ENCODE measurements around the gene HDAC4. TPM values are rescaled to one million over a fixed set of nuclear protein-coding genes. Genes with fewer than 3 reads are reported as not detected.

HDAC4 gene
- total and polyA plus RNA-seq, 8 donors, result 1.7 to 98.8 (median 24.5) TPM

DNA sequence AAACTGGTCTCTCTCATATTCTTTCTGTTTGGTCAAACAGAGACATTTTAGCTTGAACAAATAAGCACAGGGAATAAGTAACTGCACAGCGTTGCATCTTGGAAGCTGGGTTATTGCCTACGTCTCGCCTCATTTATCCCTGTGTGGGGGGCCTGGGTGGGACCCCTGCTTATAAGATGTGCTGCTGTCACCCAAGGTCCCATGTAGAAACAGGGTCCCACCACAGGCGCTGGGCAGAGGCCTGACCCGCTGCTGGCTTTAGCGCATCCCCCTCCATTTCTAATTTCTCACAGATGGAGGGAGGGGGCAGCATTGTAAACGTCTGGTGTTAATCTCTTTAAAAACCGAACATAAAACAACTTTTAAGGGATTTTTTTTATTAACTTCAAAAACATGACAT lies 207.8 kb downstream of the HDAC4 start:
- intact Hi-C loops (cut with DNase I; ENCODE audit: low total_unique reads), result no loop called here
- peaks cover 0 to 12% (median 0%) of the 10 kb centered on the region in 4 donors for H3K4me1 ChIP-seq
- no peak overlapping the region for H3K27ac ChIP-seq
- H3K36me3 ChIP-seq, result peaks cover 17 to 52% (median 46%) of the 10 kb centered on the region in 4 donors
- no peak for DNase-seq
- 89 to 93% (median 91%) methylated on average over 8 of the region's 8 CpGs for WGBS, 5 donors
- no peaks in the 10 kb centered on the region for H3K27me3 ChIP-seq
- TF ChIP-seq, protein P1, sequence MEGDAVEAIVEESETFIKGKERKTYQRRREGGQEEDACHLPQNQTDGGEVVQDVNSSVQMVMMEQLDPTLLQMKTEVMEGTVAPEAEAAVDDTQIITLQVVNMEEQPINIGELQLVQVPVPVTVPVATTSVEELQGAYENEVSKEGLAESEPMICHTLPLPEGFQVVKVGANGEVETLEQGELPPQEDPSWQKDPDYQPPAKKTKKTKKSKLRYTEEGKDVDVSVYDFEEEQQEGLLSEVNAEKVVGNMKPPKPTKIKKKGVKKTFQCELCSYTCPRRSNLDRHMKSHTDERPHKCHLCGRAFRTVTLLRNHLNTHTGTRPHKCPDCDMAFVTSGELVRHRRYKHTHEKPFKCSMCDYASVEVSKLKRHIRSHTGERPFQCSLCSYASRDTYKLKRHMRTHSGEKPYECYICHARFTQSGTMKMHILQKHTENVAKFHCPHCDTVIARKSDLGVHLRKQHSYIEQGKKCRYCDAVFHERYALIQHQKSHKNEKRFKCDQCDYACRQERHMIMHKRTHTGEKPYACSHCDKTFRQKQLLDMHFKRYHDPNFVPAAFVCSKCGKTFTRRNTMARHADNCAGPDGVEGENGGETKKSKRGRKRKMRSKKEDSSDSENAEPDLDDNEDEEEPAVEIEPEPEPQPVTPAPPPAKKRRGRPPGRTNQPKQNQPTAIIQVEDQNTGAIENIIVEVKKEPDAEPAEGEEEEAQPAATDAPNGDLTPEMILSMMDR (IDR thresholded peaks at IDR 0.05), result no peak
- TF ChIP-seq POLR2AphosphoS5 (IDR thresholded peaks at IDR 0.05) (no peak), EP300 (IDR thresholded peaks at IDR 0.05) (no peak), POLR2A (IDR thresholded peaks at IDR 0.05) (no peak)
- H3K9me3 ChIP-seq, result peaks cover 0 to 9% (median 3%) of the 10 kb centered on the region in 4 donors
- H3K4me3 ChIP-seq, result no peak overlapping the region

DNA sequence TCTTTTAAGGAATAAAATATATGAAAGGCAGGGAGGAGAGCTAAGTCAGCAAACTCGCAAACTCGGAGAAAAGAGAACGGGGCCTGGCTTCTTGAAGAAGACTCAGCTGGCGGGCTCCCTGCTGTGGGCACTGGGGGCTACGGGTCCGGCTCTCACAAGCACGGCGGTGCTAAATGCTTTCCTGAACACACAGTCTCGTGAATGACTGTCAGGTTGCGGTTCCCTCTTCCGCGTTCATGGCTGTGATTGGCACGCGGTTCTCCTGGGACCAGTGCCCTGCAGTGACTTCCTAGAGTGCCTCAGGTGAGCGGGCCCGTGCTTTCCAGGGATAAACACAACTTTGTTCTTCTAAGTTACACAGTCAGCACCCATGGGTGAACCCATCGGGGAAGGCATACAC lies 208.4 kb downstream of the HDAC4 start:
- no peaks in the 10 kb centered on the region for H3K27me3 ChIP-seq
- H3K4me1 ChIP-seq, result peaks cover 0 to 12% (median 0%) of the 10 kb centered on the region in 4 donors
- peak in 1 of 2 donors; percentile 19 for DNase-seq
- H3K9me3 ChIP-seq, result peaks cover 0 to 9% (median 3%) of the 10 kb centered on the region in 4 donors
- H3K36me3 ChIP-seq, result peaks cover 19 to 54% (median 49%) of the 10 kb centered on the region in 4 donors
- H3K4me3 ChIP-seq, result no peak overlapping the region
- H3K27ac ChIP-seq, result no peak overlapping the region
- WGBS, 5 donors, result 80 to 90% (median 85%) methylated on average over 17 of the region's 17 CpGs
- intact Hi-C loops (cut with DNase I; ENCODE audit: low total_unique reads), result no loop called here
- no peak for TF ChIP-seq POLR2AphosphoS5 (IDR thresholded peaks at IDR 0.05)
- no peak for TF ChIP-seq POLR2A (IDR thresholded peaks at IDR 0.05)
- TF ChIP-seq, protein P1 (IDR thresholded peaks at IDR 0.05), result no peak
- TF ChIP-seq EP300 (IDR thresholded peaks at IDR 0.05), result no peak

DNA sequence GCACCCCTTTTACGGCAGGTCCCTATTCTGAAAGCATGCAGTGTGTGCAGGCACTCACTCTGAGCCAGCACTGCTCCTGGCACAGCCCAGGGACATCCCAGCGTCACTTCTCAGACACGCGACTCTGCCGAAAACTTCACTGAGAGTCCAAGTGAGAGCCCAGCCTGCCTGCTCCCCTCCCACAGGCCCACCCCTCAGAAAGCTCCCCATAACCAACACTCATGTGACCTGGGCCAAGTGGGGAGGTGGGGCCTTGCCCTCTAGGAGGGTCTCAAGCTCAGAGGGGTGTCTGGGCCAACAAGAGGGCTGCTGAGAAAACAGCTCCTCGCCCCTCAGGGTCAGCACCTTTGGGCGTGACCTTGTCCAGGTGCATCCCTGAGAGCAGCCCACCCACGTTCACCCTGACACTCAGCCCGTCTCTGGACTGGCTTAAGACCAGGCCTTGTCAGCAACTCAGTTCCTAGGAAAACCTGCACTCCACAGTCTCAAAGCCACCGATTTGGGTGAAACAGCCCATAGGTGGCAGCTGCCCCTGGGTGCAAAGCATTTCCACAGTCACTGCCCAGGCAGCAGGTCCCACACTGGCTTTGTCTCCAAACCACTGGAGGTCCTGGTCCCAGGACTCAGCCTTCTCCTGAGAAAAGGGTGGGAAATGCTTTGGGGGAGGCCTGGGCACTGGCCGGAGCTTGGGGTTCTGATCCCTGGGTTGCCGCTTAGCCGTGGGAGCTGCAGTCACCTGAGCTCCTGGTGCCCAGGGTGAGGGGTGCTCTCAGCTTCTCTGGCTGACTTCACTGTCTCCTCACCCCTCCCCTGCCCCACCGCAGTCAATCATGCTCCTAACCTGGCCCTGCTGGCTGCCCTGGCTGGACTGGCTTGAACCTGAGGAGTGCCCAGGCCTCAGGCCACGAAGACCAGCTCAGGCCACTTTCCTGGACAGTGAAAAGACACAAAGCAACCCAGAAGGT lies 209.6 kb downstream of the HDAC4 start:
- Histone ChIP-seq H3K36me3 (peaks cover 30 to 54% (median 50%) of the 10 kb centered on the region in 4 donors), H3K9me3 (peaks cover 0 to 9% (median 3%) of the 10 kb centered on the region in 4 donors), H3K27me3 (no peaks in the 10 kb centered on the region), H3K27ac (no peak overlapping the region), H3K4me1 (peaks cover 0 to 12% (median 0%) of the 10 kb centered on the region in 4 donors), H3K4me3 (no peak overlapping the region)
- WGBS, 5 donors, result 90 to 97% (median 95%) methylated on average over 7 to 15 of the region's 15 CpGs
- peak in 1 of 2 donors; percentile 18 for DNase-seq
- TF ChIP-seq, protein P1 (IDR thresholded peaks at IDR 0.05), result no peak
- TF ChIP-seq POLR2AphosphoS5 (IDR thresholded peaks at IDR 0.05) (no peak), POLR2A (IDR thresholded peaks at IDR 0.05) (no peak), EP300 (IDR thresholded peaks at IDR 0.05) (no peak)
- intact Hi-C loops (cut with DNase I; ENCODE audit: low total_unique reads), result no loop called here

DNA sequence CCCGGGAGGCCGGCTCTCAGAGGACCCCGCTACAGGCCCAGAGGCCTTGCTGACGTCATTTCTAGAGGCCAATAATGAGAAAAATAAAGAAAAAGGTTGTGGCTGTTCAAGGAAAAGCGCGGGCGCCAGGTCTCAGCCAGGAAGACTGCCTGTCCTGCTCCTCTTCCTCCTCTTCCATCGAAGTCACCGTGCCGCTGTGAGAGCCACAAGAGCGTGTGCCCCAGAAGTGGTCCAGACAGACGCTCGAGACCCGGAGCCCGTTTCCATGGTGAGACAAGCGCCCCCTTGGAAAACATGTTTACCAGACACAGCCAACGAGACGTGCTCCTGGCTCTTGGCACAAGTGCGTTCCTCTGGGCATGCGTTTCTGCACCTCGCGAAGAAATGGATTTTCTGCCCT lies 210.5 kb downstream of the HDAC4 start:
- TF ChIP-seq POLR2AphosphoS5 (IDR thresholded peaks at IDR 0.05), result no peak
- no peak for TF ChIP-seq EP300 (IDR thresholded peaks at IDR 0.05)
- TF ChIP-seq POLR2A (IDR thresholded peaks at IDR 0.05), result no peak
- TF ChIP-seq, protein P1 (IDR thresholded peaks at IDR 0.05), result no peak
- peaks cover 0 to 12% (median 0%) of the 10 kb centered on the region in 4 donors for H3K4me1 ChIP-seq
- H3K27me3 ChIP-seq, result no peaks in the 10 kb centered on the region
- no peak overlapping the region for H3K27ac ChIP-seq
- peak in 1 of 2 donors; percentile 10 for DNase-seq
- no peak overlapping the region for H3K4me3 ChIP-seq
- WGBS, 5 donors, result 93 to 97% (median 95%) methylated on average over 21 to 22 of the region's 22 CpGs
- peaks cover 0 to 9% (median 3%) of the 10 kb centered on the region in 4 donors for H3K9me3 ChIP-seq
- intact Hi-C loops (cut with DNase I; ENCODE audit: low total_unique reads), result no loop called here
- peaks cover 36 to 61% (median 57%) of the 10 kb centered on the region in 4 donors for H3K36me3 ChIP-seq

Measured in stomach (tissue), 9 donors.